ENCODE data around the gene ATP11C. TPM values are rescaled to one million over a fixed set of nuclear protein-coding genes. Genes with fewer than 3 reads are reported as not detected.

Gene ATP11C
- total RNA-seq, 1 experiment from 2014 or later = 19.4 TPM

DNA sequence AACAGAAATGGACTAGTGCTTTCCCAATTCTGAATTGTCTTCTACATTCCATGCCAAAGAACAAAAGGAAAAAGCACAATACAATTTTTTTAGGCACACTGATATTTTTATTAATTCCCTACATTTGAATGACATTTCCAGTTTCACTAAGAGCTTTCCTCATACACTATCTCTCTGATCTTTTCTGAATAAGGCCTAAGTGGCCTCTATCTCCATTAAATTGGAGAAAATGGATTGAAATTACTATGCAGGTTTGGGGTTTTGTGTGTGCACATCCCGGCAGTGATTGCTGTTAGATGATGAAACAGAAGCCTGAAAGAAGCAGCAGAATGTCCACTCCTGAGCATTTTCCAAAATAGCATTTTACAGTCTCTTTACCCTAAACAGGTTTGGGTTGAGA lies 104.0 kb downstream of the ATP11C start:
- DNase-seq (ENCODE audit: low read depth, low spot score) (no peak), ATAC-seq (no peak)
- ChIA-PET CTCF (no interaction called here), RAD21 (ENCODE audit: low non-redundant PET in 1 of 2, low total read pairs in 2 of 2, uncharacterized antibody in 2 of 2, unreplicated experiment in 2 of 2) (no interaction called here), POLR2A (no interaction called here)
- Histone ChIP-seq H4K20me1 (ENCODE audit: insufficient read depth) (no peaks in the 10 kb centered on the region), H3K4me3 (replicated peaks in 1 of 2; ENCODE audit: low read depth in 1 of 2, low read length in 2 of 2) (no peak overlapping the region), H3K79me2 (ENCODE audit: insufficient read depth, low read length) (no peaks in the 10 kb centered on the region), H3K9ac (ENCODE audit: low read length) (no peak overlapping the region), H3K9me3 (ENCODE audit: control insufficient read depth in 1 of 2, insufficient read depth in 1 of 2, low read depth in 1 of 2, low read length in 2 of 2) (no peaks in the 10 kb centered on the region), H3K4me1 (ENCODE audit: control insufficient read depth in 1 of 2, insufficient read depth in 2 of 2, low read length in 2 of 2) (0 out of 4 replicates have a peak, but pooled peaks cover 0 to 4% of the 10 kb centered on the region in 2 experiments), H3K27me3 (ENCODE audit: insufficient read depth, low read length) (no peaks in the 10 kb centered on the region), H3K36me3 (ENCODE audit: control insufficient read depth in 1 of 2, insufficient read depth in 2 of 2, low read length in 2 of 2) (no peaks in the 10 kb centered on the region), H3K9me2 (ENCODE audit: insufficient read depth) (no peaks in the 10 kb centered on the region), H3K4me2 (ENCODE audit: low read length) (no peak overlapping the region), H3K27ac (ENCODE audit: low read depth, low read length) (no peak overlapping the region), H2AFZ (ENCODE audit: low read depth, low read length, poor library complexity, severe bottlenecking) (no peak overlapping the region)
- intact Hi-C loops (cut with micrococcal nuclease) = no loop called here
- TF ChIP-seq TCF7L2 (IDR thresholded peaks at IDR 0.05; ENCODE audit: borderline replicate concordance, extremely low read depth, insufficient read depth, insufficient read length) = no peak
- TF ChIP-seq, protein P1, sequence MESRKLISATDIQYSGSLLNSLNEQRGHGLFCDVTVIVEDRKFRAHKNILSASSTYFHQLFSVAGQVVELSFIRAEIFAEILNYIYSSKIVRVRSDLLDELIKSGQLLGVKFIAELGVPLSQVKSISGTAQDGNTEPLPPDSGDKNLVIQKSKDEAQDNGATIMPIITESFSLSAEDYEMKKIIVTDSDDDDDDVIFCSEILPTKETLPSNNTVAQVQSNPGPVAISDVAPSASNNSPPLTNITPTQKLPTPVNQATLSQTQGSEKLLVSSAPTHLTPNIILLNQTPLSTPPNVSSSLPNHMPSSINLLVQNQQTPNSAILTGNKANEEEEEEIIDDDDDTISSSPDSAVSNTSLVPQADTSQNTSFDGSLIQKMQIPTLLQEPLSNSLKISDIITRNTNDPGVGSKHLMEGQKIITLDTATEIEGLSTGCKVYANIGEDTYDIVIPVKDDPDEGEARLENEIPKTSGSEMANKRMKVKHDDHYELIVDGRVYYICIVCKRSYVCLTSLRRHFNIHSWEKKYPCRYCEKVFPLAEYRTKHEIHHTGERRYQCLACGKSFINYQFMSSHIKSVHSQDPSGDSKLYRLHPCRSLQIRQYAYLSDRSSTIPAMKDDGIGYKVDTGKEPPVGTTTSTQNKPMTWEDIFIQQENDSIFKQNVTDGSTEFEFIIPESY (IDR thresholded peaks at IDR 0.05; ENCODE audit: extremely low read depth, insufficient replicate concordance, low read length) = no peak
- no TSS peak for BruUV-seq (replicated peaks)

DNA sequence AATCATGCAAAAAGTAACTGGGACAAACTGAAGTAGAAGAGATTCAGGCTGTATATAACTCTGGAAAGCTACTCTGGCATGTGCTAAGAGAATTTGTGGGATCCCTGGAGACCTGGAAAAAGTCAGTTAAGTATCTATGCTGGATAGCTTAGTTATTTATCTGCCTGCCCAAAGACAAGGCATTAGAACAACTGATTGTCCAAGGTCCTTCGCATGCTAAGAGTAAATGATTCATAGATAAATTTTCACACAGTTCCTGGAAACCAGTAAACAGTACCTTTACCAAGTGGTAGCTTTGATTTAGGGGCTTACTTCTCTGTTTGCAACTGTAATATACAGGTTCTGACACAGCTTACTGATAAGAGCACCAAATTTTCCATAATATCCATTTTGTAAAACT lies 104.8 kb downstream of the ATP11C start:
- H4K20me1 ChIP-seq (ENCODE audit: insufficient read depth) = no peaks in the 10 kb centered on the region
- DNase-seq (ENCODE audit: low read depth, low spot score) = no peak
- intact Hi-C loops (cut with micrococcal nuclease) = no loop called here
- H3K9ac ChIP-seq (ENCODE audit: low read length) = no peak overlapping the region
- no peak for ATAC-seq
- POLR2A ChIA-PET = no interaction called here
- no peaks in the 10 kb centered on the region for H3K9me2 ChIP-seq (ENCODE audit: insufficient read depth)
- no TSS peak for BruUV-seq (replicated peaks)
- no peak overlapping the region for H3K4me3 ChIP-seq (replicated peaks in 1 of 2; ENCODE audit: low read depth in 1 of 2, low read length in 2 of 2)
- CTCF ChIA-PET = no interaction called here
- 0 out of 4 replicates have a peak, but pooled peaks cover 0 to 4% of the 10 kb centered on the region in 2 experiments for H3K4me1 ChIP-seq (ENCODE audit: control insufficient read depth in 1 of 2, insufficient read depth in 2 of 2, low read length in 2 of 2)
- no peak overlapping the region for H2AFZ ChIP-seq (ENCODE audit: low read depth, low read length, poor library complexity, severe bottlenecking)
- H3K9me3 ChIP-seq (ENCODE audit: control insufficient read depth in 1 of 2, insufficient read depth in 1 of 2, low read depth in 1 of 2, low read length in 2 of 2) = no peaks in the 10 kb centered on the region
- H3K36me3 ChIP-seq (ENCODE audit: control insufficient read depth in 1 of 2, insufficient read depth in 2 of 2, low read length in 2 of 2) = no peaks in the 10 kb centered on the region
- H3K27me3 ChIP-seq (ENCODE audit: insufficient read depth, low read length) = no peaks in the 10 kb centered on the region
- H3K4me2 ChIP-seq (ENCODE audit: low read length) = no peak overlapping the region
- no peak overlapping the region for H3K27ac ChIP-seq (ENCODE audit: low read depth, low read length)
- H3K79me2 ChIP-seq (ENCODE audit: insufficient read depth, low read length) = no peaks in the 10 kb centered on the region
- RAD21 ChIA-PET (ENCODE audit: low non-redundant PET in 1 of 2, low total read pairs in 2 of 2, uncharacterized antibody in 2 of 2, unreplicated experiment in 2 of 2) = no interaction called here
- TF ChIP-seq ELF1 (IDR thresholded peaks at IDR 0.05; ENCODE audit: borderline replicate concordance, low read depth) = no peak
- TF ChIP-seq, protein P2, sequence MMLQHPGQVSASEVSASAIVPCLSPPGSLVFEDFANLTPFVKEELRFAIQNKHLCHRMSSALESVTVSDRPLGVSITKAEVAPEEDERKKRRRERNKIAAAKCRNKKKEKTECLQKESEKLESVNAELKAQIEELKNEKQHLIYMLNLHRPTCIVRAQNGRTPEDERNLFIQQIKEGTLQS (IDR thresholded peaks at IDR 0.05) = no peak
- TF ChIP-seq RAD21 (IDR thresholded peaks at IDR 0.05; ENCODE audit: low read depth) = no peak
- no peak for TF ChIP-seq POLR2AphosphoS5 (IDR thresholded peaks at IDR 0.05; ENCODE audit: low read depth, low read length)
- TF ChIP-seq CBX3 (IDR thresholded peaks at IDR 0.05; ENCODE audit: low read depth) = no peak
- TF ChIP-seq EGR1 (IDR thresholded peaks at IDR 0.05; ENCODE audit: low read depth) = no peak
- TF ChIP-seq YY1 (IDR thresholded peaks at IDR 0.05; ENCODE audit: extremely low read depth, insufficient replicate concordance, low read depth, low read length) = no peak
- TF ChIP-seq CEBPB (IDR thresholded peaks at IDR 0.05; ENCODE audit: low read depth) = no peak
- TF ChIP-seq EZH2 (IDR thresholded peaks at IDR 0.05) = no peak
- TF ChIP-seq EZH2phosphoT487 (IDR thresholded peaks at IDR 0.05; ENCODE audit: borderline replicate concordance) = no peak
- TF ChIP-seq TCF7L2 (IDR thresholded peaks at IDR 0.05; ENCODE audit: borderline replicate concordance, extremely low read depth, insufficient read depth, insufficient read length) = no peak
- TF ChIP-seq FOSL1 (IDR thresholded peaks at IDR 0.05; ENCODE audit: low read depth) = no peak
- TF ChIP-seq SRF (IDR thresholded peaks at IDR 0.05; ENCODE audit: low read depth) = no peak
- TF ChIP-seq, protein P3, sequence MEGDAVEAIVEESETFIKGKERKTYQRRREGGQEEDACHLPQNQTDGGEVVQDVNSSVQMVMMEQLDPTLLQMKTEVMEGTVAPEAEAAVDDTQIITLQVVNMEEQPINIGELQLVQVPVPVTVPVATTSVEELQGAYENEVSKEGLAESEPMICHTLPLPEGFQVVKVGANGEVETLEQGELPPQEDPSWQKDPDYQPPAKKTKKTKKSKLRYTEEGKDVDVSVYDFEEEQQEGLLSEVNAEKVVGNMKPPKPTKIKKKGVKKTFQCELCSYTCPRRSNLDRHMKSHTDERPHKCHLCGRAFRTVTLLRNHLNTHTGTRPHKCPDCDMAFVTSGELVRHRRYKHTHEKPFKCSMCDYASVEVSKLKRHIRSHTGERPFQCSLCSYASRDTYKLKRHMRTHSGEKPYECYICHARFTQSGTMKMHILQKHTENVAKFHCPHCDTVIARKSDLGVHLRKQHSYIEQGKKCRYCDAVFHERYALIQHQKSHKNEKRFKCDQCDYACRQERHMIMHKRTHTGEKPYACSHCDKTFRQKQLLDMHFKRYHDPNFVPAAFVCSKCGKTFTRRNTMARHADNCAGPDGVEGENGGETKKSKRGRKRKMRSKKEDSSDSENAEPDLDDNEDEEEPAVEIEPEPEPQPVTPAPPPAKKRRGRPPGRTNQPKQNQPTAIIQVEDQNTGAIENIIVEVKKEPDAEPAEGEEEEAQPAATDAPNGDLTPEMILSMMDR (IDR thresholded peaks at IDR 0.05 in 2 of 3, conservative IDR thresholded peaks at IDR 0.05 in 1 of 3; ENCODE audit: borderline replicate concordance in 1 of 3, insufficient read depth in 1 of 3, low read depth in 2 of 3, low read length in 2 of 3) = no peak

Measured in HCT116 (cell line).